Measurements from ENCODE around the gene FAM111B.
"Not testable (repeated sequence)": the region's sequence is repeated elsewhere in the genome, so short reads cannot be mapped to it uniquely, and the experiment has no call there.

FAM111B gene, protein sequence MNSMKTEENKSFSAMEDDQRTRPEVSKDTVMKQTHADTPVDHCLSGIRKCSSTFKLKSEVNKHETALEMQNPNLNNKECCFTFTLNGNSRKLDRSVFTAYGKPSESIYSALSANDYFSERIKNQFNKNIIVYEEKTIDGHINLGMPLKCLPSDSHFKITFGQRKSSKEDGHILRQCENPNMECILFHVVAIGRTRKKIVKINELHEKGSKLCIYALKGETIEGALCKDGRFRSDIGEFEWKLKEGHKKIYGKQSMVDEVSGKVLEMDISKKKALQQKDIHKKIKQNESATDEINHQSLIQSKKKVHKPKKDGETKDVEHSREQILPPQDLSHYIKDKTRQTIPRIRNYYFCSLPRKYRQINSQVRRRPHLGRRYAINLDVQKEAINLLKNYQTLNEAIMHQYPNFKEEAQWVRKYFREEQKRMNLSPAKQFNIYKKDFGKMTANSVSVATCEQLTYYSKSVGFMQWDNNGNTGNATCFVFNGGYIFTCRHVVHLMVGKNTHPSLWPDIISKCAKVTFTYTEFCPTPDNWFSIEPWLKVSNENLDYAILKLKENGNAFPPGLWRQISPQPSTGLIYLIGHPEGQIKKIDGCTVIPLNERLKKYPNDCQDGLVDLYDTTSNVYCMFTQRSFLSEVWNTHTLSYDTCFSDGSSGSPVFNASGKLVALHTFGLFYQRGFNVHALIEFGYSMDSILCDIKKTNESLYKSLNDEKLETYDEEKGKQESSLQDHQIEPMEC

GRCh38 chr11:59106363-59107336, at the start of gene FAM111B:
Gene FAM111B, plus strand, starts transcription at chr11:59107237. Its CDS starts 2,389 bp downstream, at chr11:59109626.
- peak; percentile 62 to 73 for DNase-seq

- peak; percentile 31 to 36 for DNase-seq
Measured at GRCh38 chr11:59058120-59059033, 48.7 kb upstream of the FAM111B start.

DNA sequence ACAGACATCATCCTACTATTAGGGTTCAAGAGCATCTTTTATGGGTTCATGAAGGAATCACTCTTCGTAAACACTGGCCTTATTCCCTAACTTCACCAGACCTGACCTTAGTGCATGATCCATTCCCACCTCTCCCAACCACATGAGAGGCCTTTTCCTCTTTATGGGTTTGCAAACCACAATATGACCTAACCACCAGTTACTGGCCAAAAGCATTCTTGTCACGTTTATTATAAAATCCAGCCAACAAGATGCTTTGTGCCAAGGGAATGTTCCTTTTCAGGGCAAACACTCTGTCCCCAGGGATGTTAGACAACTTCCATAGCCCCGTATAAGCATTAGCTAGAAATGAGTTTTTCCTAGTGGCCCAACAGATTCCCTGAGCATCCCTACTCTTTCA, 46.9 kb upstream of the FAM111B start:
- not testable (repeated sequence) for DNase-seq

- no peak for DNase-seq
Measured at GRCh38 chr11:59062602-59063529, 44.2 kb upstream of the FAM111B start.

GRCh38 chr11:59063996-59064727, 42.9 kb upstream of the FAM111B start:
- not testable (repeated sequence) for DNase-seq

DNA sequence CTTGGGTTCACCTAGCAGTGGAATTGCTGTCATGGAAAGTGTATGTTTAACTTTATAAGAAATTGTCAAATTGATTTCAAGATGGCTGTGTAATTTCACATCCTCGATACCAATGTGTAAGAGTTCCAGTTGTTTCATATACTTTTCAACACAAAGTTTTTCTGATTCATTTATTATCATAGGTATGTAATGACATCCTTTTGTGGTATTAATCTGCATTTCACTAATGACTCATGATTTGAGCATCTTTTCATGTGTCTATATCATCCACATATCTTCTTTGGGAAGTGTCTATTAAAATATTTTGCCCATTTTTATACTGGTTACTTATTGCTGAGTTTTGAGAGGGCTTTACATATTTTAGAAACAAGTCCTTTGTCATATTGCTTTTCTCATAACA, 38.0 kb upstream of the FAM111B start:
- no peak for DNase-seq

DNA sequence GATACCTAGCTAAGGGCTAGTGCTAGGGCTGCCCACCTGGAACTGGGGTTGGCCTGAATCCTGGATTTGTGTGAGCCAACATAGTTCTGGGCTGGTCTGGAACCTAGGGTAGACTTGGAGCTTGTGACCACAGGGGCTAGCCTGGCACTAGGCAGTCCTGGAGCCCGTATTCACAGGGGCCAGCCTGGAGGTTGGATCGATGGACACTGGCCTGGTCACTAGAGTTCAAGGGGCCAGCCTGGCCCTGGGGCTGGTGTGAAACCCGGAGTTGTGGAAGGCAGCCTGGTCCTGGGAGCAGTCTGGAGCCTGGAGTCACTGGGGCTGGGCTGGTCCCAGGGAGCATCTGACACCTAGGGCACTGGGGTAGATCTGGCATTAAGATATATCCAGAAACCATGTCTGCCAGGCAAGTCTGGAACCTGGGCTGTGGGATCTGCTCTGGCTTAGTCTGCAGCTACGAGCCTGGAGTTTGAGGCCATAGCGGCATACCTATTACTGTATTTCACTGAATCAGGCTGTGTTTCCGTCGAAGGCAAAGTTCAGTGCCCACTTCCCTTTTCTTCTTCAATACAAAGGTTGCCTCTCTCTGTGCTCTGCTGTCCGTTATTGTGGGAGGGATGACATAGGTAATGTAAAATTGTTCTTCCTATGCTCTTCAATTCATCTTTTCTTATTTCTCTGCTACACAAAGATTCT, 30.0 kb upstream of the FAM111B start:
- no peak for DNase-seq

- no peak for DNase-seq
Measured at GRCh38 chr11:59078435-59078834, 28.6 kb upstream of the FAM111B start.

DNA sequence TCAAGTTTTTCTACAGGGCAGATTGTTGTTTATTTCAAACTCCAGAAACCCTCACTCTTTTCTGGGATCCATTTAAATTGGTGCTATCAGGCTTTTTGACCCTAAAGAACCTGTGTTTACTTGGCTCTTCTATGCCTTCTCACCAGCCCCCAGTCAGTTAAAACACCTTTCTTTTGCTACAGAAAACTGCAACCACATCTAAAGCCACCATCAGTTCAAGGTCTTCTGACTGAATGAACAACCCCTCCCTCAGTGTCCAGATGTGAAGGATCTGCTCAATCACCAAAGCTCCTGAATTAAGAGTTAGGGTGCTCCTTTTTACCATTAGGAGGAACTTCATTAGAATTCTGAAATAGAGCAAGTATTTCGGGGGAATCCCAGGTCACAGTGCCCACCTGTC, 28.0 kb upstream of the FAM111B start:
- no peak for DNase-seq

- DNase-seq: not testable (repeated sequence)
Measured at GRCh38 chr11:59080421-59080820, 26.6 kb upstream of the FAM111B start.

- DNase-seq: not testable (repeated sequence)
Measured at GRCh38 chr11:59081430-59082020, 25.5 kb upstream of the FAM111B start.

DNA sequence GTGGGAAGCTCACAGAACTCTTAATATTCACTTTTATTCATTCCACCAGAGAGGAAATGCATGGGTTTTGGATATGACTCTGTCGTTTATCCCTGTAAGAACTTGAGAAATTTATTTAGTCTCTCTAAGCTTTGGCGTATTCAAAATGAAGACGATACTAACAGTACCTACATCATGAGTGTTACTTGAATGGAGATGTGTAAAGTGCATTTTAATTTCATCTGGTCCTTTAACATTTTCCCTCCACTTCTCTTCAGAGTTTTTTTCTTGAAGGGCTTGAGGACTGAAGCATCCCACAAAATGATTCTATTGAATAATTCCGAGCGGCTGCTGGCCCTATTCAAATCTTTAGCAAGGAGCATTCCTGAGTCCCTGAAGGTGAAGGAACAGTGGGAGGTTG, 21.0 kb upstream of the FAM111B start, which contains the start of gene GLYATL1B:
Gene GLYATL1B, plus strand, starts transcription at position 301 of the 400 bp plus-strand sequence. Its CDS starts 0 bp downstream, at position 301.
- DNase-seq: not testable (repeated sequence)

GRCh38 chr11:59088162-59088561, 18.9 kb upstream of the FAM111B start:
- DNase-seq: no peak

DNA sequence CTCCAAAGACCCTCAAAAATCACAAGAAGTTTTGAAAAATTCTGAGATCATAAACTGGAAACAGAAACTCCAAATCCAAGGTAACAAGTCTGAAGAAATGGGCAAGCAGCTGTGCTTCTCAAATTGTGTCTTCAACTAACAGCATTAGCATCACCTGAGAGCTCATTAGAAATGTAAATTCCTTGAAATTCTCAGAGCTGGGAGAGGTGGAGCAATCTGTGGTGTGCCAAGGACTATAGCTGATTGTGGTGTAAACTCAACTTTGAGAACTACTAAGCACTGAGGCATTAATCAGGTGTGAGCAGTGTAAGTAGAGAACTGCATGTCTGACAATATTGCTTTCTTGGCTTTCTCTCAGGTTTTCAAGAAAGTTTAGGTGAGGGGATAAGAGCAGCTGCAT, 13.5 kb upstream of the FAM111B start:
- DNase-seq: not testable (repeated sequence)

- not testable (repeated sequence) for DNase-seq
Measured at GRCh38 chr11:59095225-59095624, 11.8 kb upstream of the FAM111B start.

GRCh38 chr11:59095972-59096575, 11.0 kb upstream of the FAM111B start:
- not testable (repeated sequence) for DNase-seq

DNA sequence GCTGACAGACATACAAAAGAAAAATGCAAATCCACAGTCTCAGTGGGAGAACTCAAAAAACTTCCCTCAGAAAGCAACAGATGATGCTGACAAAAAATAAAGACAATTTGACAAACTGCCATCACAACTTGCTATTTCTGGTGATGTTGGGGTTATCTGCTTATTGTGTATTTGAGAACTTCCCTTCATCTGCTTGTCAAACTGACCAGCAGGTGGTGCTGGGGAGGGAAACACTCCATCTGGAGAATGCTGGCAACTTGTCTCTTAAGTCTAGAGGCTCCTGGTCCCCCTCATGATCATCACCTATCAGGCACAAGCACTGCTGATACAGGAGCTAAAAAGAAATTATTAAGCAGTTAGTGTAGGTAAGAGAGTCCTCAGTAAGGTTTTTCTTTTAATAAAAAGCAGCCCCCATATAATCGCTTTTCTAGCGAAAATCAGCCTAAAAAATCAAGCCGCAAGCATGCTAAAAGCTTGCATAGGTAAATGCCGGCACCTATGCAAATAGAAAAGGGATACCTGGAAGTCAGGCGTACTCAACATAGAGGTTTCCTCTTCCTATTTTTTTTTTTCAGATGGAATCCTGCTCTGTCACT, 9.8 kb upstream of the FAM111B start:
- peak; percentile 11 to 13 for DNase-seq

DNA sequence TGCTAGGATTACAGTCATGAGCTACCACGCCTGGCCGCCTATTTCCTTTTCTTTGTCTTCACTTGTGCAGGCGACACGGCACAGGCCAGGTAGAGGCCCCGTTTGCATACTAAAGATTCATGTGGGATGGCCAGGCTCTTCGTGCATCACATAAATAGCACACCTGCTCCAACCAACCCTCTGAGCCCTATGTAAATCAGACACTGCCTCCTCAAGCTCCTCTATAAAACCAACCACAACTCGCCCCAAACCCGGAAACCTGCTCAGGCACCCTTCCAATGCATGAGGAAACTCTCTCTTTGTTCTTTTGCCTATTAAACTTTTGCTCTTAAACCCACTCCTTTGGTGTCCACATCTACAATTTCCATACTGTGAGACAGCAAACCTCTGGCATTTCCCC, 9.1 kb upstream of the FAM111B start:
- DNase-seq: not testable (repeated sequence)

Measured in hippocampal formation (tissue), 2 donors.